NT2/D1 (cell line): ENCODE measurements around the gene ARID1A.

Experiments
- YY1 ChIP-seq: IDR thresholded peaks from 2 replicates; pipeline ENCODE4 v1.6.1; 2011; ENCODE audit not compliant: insufficient read length, insufficient read depth
- ZNF274 ChIP-seq: IDR thresholded peaks from 2 replicates; pipeline ENCODE4 v1.6.1; 2011; ENCODE audit warnings: mild to moderate bottlenecking, low read depth, low read length

DNA sequence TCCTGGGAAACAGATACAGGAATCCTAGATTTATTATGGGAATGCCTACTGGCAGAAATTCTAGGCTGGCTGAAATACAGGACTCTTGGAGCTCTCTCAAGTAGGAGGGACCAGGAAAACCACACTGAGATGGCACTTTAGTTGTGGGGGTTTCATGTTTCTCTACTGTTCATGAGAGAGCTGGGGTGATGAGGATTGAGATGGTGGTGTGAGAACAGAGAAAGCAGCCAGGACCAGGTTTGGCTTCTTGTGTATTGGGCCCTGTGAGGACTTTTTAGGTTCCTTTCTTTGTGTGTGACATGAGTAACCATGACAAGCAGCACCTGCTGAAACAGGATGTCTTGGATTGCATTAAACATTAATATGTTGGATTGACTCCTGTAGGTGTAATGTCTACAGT, 4.9 kb downstream of the ARID1A start:
- TF ChIP-seq ZNF274: no peak
- no peak for TF ChIP-seq YY1
